GM21619 (cell line): ENCODE measurements around the gene SYT6.
A peak's percentile ranks its signal among the peaks of the same experiment; 100 is the strongest.

Source experiments
- ATAC-seq: cut with Tn5 transposase; IDR thresholded peaks from one replicate; pipeline ENCODE4 v1.9.1; 2021; ENCODE audit not compliant: unreplicated experiment

Gene SYT6

DNA sequence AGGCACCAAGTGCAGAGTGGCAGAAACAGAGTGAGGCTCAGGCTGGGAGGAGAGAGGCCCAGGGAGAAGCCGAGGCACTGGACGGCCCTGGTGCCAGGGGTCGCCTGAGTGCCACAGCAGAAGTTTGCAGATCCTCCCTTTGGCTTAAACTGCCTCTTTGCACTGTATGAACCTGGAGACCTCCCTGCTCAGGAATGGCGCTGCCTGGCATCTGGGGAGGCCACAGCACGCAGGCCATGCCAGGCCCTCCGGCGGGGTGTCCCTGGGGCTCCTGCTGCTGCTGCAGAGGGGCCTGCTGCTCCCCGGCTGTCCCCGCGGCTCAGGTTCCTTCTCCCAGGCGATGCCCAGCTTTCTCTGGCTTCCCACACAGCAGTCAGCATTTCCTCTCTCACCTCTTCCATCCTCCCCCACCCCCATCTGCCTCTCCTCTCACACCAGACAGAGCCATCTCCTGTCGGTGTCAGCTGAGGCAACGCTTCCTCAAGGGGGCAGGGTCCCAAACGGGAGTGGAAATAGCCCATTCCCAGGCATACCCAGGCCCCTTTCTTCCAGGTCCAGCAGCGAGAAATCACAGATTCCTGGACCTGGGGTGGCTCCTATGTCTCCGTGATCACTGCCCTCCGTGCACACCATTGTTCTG lies 35.2 kb downstream of the SYT6 start:
- no peak for ATAC-seq

DNA sequence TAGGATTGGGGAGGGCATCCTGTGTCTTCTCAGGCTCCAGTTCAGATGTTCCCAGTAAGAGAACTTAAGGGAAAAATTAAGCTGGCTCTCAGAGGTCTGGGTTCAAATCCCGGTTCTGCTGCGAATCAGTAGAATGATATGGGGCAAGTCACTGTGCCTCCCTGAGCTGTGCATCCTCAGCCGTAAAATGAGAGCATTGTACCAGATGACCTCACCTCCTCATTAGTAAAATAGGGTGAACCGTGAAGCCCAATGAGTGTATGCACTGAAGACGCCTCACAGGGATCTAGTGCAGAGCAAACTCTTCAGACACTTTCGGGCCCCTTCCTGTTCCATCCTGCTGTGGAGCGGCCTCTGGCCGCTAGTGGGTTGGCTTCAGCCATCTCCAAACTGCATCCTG lies 36.0 kb downstream of the SYT6 start:
- no peak for ATAC-seq

DNA sequence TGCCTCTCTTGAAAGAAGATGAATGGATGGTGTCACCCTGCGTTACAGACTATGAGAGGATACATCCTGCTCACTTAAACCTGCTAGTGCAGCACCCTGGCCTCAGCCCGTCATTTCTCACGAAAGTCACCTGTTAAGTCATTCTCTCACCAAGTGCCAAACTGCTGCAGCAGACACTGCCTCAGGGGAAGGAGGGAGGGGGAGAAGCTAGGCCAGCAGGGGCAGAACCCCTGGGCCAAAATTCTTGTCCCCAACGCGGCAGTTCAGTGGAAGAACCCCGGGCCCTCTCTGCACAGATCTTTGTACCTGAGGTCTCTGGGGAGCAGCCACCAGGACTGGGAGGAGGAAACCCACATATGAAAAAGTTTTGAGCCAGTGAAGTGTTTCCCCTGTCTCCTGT lies 37.6 kb downstream of the SYT6 start:
- no peak for ATAC-seq

DNA sequence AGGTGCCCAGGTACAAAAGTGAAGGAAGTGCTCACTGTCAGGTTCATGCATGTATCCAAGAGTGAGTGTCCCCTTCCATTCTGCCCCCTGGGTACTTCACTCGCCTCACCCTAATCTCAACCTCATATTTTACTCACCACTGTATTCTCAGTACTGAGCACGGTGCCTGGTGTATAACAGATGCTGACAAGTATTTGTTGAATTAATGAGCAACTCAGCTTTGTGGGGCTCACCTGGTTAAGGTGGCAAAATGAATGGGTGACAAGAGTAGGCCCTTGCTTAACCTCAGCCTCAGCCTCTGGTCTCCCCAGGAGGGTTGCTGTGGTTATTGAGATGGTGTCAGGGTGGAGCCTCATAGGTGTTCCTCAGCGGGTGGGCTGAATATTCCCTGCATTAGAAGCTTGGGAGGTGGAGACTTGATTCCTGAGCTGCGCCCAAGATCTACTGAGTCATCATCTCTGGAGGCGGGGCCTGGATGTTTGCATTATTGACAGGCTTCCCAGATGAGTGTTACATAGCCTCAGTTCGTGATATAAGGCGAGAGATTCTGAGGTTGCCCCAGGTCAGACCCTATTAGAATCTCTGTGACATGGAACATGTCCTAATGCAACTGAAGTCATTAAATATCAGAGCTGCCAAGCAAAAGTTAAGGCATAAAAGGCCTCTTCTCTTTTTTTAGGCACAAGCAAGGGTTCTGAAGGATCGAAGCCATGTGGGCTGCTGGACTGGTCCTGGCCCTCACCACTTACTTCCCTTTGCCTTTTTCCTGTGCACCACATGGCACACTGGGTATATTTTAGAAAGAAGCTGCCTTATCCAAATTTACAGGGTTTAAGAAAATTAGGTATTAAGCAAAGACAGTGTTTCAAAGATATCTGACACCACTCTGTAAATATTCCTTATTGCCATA lies 39.2 kb downstream of the SYT6 start:
- ATAC-seq, result no peak

DNA sequence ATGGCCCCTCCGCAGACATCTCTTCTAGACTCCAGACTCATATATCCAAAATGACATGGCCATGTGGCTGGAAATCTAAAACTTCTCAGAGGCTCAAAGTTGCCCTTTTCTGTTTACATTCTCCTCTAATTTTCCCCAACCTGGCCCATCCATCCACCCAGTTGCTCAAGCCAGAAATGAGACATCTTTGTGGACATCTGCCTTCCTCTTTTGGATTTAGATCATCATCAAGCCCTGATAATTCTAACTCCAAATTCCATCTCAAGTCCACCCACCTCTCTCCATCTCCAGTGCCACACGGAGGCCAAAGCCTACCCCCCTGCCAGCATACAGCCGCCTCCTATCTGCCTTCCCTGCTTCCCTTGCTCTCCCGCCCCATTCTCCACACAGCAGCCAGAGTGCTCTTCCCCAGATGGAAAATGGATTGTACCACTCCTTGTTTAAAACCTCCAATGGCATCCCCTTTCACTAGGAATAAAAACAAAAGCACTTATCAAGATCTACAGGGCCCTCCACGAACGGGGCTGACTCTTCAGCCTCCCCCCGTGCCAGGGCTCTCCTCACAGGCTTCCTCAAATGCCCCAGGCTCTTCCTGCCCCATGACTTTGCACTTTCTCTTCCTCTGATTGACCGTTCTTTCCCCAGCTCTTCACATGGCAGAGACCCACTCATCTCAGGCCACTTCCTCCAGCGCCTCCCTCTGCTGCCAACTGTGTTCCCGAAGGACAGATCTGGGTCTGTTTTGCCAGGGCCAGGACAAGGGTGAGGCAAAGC lies 40.1 kb downstream of the SYT6 start:
- ATAC-seq, result no peak

DNA sequence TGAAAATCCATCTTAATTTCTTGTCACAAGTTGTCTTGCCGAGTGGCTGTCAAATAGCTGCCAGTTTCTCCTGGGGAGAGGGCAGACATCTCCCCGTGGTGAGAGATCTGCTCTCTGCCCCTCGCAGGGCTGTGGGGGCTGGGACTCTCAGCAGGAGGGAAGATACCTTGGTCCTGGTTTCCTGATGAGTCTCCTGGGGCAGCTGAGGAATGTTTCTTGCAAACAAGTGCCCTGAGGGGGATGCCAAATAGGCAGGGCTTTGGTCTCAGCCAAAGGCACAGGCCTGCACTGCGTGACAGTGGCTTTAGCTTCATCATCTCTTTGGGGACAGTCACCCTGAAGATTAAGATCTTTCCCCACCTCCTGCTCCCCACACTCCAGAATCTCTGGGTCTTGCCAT lies 40.9 kb downstream of the SYT6 start:
- ATAC-seq, result no peak

DNA sequence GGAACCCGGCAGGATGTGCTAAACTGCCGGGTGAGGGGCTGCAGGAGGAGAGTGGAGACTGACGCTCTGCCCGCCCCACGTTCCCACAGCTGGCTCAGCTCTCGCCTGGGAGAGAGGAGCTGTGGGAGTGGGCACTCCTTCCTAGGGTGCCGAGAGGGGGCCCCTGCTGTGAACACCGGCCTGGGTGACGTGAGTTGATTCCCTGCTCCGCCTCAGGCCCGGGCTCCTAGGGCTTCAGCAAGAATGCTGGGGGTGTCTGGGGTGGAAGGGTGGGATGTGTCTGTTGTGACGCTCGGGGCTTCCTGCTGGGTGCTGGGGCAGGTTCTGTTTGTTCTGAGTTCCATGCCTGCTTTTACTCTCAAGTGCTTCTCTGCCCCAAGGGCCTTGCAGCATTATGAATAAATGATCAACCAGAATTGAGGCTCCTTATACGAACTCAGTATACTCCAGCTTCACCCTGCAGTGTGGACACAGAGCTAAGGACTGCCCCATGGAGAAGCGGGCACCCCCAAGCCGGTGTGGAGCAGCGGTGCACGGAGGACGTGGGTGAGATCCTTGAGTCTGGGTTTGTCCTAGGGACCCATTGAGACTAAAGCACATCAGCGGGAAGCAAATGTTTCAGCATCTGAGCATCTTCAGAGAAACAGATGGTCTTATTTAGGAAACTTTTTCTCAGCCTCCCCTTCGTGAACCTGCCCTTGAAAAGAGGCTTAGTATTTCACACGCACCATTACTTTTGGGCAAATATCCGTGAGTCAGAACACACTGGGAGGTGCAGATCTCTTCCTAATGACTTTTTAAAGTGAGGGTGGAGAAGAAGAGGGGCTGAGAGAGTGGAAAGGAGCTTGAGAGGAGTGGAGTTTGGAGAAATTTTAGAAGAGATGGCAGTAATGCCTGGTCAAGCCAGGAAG lies 41.7 kb downstream of the SYT6 start:
- ATAC-seq, result no peak

DNA sequence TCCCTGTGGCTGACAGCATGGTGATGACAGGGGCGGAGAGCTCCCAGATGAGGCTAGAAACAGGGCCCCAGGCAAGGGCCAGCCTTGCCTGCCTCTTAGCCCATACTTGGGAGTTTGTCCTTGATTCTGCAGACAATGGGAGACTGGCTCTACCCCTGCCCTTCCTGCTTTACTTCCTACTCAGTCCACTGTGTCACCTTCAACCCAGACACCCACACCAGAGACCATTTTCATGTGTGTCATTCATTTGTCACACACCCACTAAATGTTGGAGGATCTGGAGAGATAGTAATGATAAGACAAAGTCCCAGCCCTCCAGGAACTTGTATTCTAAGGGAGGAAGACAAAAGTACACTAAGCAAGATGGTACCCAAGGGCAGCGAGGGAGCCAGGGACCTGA lies 43.7 kb downstream of the SYT6 start:
- no peak for ATAC-seq

DNA sequence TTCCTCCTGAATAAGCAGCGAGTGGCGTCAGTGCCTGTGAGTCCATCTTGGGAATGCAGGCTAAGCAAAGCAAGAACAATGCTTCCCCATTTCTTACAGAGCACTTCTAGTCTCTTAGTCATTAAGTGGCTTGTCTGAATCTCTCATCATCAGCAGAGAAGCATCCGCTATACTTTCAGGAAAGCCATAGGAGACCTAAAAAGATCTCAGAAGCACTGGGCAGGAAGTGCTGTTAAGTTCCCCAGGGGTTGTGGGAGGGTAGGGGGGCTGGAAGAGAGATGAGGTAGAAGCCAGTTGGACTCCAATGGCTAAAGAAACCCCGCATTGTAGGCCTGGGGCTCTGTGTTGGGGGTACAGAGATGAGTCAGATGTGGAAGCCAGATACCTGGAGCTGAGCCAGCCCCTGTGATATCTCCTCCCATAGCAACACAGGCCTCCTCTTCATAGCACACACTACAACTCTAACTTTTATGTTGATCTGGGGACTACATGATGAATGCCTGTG lies 44.9 kb downstream of the SYT6 start:
- peak; percentile 76 for ATAC-seq

DNA sequence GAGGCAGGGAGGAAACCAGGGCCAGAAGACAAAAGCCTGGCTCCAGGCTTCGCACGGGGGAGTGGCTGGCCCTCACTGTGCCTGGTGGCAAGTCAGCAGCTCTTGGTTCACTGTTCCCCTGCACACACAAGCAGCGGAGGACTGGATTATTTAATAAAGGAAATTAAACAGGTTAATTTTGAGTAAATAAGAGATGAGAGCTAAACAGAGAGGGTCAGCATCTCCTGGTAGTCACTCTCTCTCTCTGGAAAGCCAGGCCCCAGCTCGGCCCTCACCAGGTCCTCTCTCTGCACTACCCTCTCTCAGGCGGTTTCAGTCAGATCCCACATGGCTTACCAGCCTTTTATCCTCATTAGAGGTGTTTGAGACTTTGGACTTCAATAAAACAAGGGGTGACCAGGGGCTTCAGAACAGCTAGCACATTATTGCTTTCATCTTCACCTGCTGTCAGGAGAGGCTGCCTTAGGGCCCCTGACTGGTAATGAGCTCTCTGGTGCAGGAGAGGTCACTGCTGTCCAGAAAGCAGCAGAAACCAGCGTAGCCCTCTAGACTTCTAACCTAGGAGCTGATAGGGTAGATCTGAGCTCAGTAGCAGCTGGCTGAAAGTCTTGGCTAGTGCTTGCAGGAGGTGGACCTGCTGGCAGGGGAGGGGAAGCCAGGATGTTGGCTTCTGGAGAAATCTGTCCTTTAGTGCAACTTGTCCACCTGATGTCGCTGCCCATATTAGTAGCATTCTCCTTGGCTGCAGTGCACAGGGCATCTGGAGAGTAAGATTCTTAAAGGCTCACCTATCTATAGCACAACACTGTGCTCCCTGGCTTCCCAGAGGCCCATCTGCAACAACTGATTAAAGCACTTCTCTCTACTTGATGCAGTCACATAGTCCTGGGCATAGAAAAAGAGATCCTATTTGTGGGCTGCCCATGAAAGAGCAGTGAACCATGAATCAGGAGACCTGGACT lies 45.9 kb downstream of the SYT6 start:
- no peak for ATAC-seq

DNA sequence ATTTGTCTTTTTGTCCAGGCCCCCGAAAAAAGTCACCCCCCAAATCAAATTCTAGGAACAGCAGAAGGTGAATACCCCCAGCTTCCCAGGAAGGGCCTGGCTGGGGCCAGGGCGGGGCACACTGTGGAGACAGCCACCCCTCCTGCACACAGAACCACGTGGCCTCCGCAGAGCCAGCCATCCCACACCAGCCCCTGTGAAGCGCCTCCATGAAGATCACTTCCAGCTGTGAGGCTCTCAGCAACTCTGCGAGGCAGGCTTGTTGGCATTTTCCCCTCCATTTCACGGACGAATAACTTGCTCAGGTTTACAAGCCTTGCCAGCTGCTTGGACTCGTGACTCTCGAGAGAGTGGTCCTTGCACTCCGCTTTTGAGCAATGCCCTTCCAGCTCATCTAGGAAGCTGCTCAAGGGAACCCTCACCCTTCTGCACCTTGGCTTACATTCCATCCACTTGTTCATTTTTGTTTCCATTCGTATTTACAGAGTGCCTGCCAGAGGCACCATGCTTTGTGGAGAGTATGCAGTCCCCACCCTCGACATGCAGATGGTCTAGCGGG lies 48.2 kb downstream of the SYT6 start:
- no peak for ATAC-seq

DNA sequence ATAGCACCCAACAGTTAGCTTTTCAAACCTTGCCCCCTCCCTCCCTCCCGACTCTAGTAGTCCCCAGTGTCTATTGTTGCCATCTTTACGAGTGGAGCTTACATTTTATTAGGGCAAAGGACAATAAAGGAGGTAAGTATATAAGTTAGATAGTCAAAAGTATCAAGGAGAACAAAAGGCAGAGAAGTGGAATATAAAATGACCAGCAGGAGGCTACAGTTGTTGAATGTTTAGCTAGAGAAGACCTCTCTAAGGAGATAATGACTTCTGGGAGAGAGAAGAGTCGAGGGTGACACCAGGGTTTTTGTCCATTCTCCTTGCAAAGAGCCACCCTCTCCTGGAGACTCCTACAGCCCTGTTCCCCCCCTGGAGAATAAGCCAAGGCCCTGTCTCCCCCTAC lies 48.7 kb downstream of the SYT6 start:
- no peak for ATAC-seq

DNA sequence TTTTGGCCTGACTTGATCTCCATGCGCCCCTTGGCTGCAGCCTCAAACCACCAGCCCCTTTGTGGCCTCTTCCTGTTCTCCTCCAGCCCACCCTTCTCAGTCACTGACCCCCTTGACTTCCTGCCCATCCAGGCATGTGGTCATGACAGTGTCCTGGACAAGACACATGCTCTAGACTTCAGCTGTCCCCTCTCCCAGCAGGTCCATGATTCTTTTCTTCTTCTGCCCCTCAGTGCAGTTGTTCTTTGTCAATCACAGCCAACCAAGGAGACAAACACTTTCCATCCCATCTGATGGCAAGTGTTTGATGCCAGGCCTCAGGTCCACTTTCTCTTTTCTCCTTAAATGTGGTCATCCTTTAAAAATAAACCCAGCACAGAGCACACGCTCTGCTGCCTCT lies 49.7 kb downstream of the SYT6 start:
- no peak for ATAC-seq

DNA sequence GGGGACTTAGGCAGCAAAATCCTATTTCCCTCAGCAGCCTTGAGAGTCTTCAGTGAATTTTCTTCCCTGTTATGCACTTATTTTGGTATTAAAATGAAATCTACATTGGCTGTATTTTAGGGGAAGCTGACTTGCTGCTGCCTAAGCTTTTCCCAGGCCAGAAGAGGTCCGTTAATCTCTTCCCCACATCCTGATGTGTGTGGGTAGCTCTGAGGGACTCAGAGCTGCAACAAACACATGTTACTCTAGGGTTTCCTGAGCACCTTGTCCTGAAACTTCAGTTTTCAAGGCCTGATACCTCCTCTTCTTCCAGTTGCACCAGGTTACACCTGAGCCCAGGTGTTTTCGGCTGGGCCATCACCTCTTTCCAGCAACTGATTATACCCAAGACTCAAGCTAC lies 51.5 kb downstream of the SYT6 start:
- ATAC-seq, result no peak

DNA sequence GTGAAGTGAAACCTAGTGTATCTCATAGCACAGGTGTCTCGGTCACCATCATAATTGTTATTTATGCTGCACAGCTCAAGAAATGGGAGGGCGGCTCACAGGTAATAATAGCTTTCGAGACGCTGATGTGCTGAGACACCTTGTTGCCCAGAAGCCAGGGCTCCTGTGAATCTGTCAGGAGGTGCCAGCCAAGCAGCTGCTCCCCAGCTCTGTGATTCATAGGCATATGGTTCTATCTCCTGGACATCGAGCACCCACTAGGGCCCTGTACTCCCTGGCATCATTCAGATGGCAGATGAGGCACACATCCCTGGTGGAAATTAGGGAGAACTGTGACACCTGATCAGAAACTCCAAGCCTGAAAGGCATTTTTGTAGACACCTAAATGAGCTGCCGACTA lies 53.5 kb downstream of the SYT6 start:
- ATAC-seq, result no peak

DNA sequence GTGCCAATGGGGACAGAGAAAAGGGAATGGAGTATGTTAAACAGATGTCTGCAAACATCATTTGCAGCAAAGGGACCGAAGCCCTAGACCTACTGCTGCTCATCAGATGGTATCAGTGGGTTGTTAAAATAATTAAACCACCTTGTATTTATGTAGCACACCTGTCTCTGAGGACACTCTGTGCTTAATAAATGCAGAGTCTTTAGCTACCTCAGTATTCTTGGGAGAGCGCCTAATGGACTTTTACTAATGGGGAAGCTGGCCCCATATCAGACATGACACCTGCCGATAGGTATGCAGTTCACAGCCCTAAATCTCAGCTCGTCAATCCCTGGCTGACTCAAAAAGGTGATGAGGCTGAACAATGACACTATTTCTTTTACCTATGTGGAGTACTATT lies 54.4 kb downstream of the SYT6 start:
- no peak for ATAC-seq

DNA sequence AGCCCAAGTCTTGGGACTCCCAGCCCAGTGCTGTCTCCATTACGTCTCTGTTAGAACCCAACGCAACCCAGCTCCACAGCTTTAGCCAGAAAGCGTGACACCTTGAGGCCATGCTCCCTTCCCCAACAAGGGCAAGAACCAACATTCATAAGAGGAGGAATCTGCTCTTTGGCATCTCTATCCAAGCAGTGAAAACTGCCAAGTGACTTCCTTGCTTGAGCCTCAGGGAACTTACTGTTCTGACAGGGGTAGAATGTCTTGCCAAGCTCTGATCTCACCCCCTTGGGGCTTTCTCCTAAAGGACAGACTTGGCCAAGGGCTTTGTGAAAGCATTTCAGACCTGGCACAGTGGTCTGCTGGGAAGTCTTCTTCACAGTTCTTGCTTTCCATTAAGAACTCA lies 56.6 kb downstream of the SYT6 start:
- ATAC-seq, result no peak

DNA sequence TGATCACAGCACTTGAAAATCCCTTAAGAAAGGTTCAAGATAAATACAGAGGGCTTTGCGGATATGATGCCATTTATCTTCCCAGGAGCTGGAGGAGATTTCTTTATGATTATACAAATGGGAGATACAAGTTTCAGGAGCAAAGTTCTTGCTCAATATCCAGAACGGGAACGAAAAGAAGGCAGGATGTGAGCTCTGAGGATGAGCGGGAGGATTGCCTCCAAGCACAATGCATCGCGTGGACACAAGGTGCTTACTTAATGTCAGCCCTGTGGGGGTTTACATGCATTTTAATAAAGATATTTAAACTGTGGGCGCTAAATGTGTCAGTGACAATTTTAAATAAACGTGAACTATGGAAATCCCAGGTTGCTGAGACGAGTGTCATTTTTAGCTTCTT lies 59.0 kb downstream of the SYT6 start:
- ATAC-seq, result no peak

DNA sequence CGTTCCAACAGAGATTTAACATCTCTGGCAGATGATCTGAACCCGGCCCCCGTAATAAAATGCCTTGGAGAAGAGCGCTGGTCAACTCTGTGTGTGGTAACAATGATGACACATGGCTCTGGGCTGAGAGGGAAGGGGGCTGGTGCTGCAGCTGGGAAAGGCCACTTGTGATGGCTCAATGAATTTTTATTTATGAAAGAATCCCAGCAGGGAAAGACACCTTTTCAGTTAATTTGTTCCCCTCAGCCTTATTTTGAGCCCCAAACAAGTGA lies 59.4 kb downstream of the SYT6 start:
- no peak for ATAC-seq
